GM23338 (cell line): ENCODE results near the gene LUC7L2. TPM values are rescaled to one million over a fixed set of nuclear protein-coding genes. Genes with fewer than 3 reads are reported as not detected.
A peak's percentile ranks its signal among the peaks of the same experiment; 100 is the strongest.

Experiments used
- ATAC-seq: fragments of 200-7000 bp; cut with Tn5 transposase; 3 replicates; pipeline ENCODE4 v1.9.1; 2020
- DNase-seq: peaks from one replicate; pipeline ENCODE4 v3.0.0-alpha.2; 2015; ENCODE audit warnings: low spot score
- H2AFZ ChIP-seq: fragments of 200-600 bp; sonication (generic); 2 replicates; pipeline ENCODE4 v1.8.0; 2016; ENCODE audit warnings: antibody characterized with exemption, mild to moderate bottlenecking, moderate library complexity
- H3F3A ChIP-seq: fragments of 200-600 bp; sonication (generic); replicated peaks from 2 replicates; pipeline ENCODE4 v1.8.0; 2017; ENCODE audit warnings: antibody characterized with exemption, mixed run types, low read depth
- H3K27ac ChIP-seq: fragments of 200-600 bp; sonication (generic); 2 replicates; pipeline ENCODE4 v1.6.1; 2016; ENCODE audit warnings: low read depth
- H3K27me3 ChIP-seq: fragments of 200-600 bp; sonication (generic); 2 replicates; pipeline ENCODE4 v1.8.0; 2016; ENCODE audit warnings: mild to moderate bottlenecking, mixed run types, moderate library complexity; ENCODE audit not compliant: insufficient read depth
- H3K36me3 ChIP-seq: fragments of 200-600 bp; sonication (generic); 2 replicates; pipeline ENCODE4 v1.8.0; 2016; ENCODE audit warnings: mild to moderate bottlenecking; ENCODE audit not compliant: insufficient read depth
- H3K4me1 ChIP-seq: fragments of 200-600 bp; sonication (generic); 2 replicates; pipeline ENCODE4 v1.8.0; 2016; ENCODE audit warnings: mild to moderate bottlenecking, moderate library complexity; ENCODE audit not compliant: insufficient read depth
- H3K4me2 ChIP-seq: fragments of 200-600 bp; sonication (generic); 2 replicates; pipeline ENCODE4 v1.7.1; 2017; ENCODE audit warnings: mixed run types
- H3K4me3 ChIP-seq: fragments of 200-600 bp; sonication (generic); 2 replicates; pipeline ENCODE4 v1.6.1; 2016; ENCODE audit warnings: mixed run types
- H3K79me2 ChIP-seq: fragments of 200-600 bp; sonication (generic); replicated peaks from 2 replicates; pipeline ENCODE4 v1.8.0; 2017; ENCODE audit warnings: mild to moderate bottlenecking; ENCODE audit not compliant: insufficient read depth
- H3K9me2 ChIP-seq: fragments of 200-600 bp; sonication (generic); 2 replicates; pipeline ENCODE4 v1.8.0; 2017; ENCODE audit not compliant: insufficient read depth
- H4K20me1 ChIP-seq: fragments of 200-600 bp; sonication (generic); replicated peaks from 2 replicates; pipeline ENCODE4 v1.8.0; 2017; ENCODE audit warnings: mild to moderate bottlenecking; ENCODE audit not compliant: insufficient read depth
- H3K27ac Mint-ChIP-seq: 2 replicates; pipeline ENCODE4 v1.8.0; 2020; ENCODE audit warnings: inconsistent platforms, mild to moderate bottlenecking, moderate library complexity, mixed read lengths
- H3K27me3 Mint-ChIP-seq: 3 replicates; pipeline ENCODE4 v1.8.0; 2022; ENCODE audit warnings: low read depth, mild to moderate bottlenecking, moderate library complexity, mixed read lengths, inconsistent platforms; ENCODE audit not compliant: insufficient read depth, poor library complexity
- H3K36me3 Mint-ChIP-seq: 3 replicates; pipeline ENCODE4 v1.8.0; 2021; ENCODE audit warnings: low read depth, mild to moderate bottlenecking, inconsistent platforms, moderate library complexity, mixed read lengths
- H3K4me1 Mint-ChIP-seq: 3 replicates; pipeline ENCODE4 v1.8.0; 2020; ENCODE audit warnings: mild to moderate bottlenecking, inconsistent platforms, mixed read lengths
- H3K4me3 Mint-ChIP-seq: 3 replicates; pipeline ENCODE4 v1.8.0; 2021; ENCODE audit warnings: moderate library complexity, mild to moderate bottlenecking, inconsistent platforms, mixed read lengths
- H3K9me3 Mint-ChIP-seq: 3 replicates; pipeline ENCODE4 v1.8.0; 2020; ENCODE audit warnings: moderate library complexity, mild to moderate bottlenecking, inconsistent platforms, mixed read lengths
- CREB1 ChIP-seq: fragments of 250-450 bp; sonication (Bioruptor Pico); IDR thresholded peaks from 2 replicates; pipeline ENCODE4 v1.5.0; 2020; ENCODE audit warnings: low read depth, mild to moderate bottlenecking, moderate library complexity
- CTCF ChIP-seq, 2 experiments: fragments of 200-600 bp in 1 of 2; sonication (generic) in 1 of 2; conservative IDR thresholded peaks; 2 replicates each; pipeline versions ENCODE4 v1.5.1 to v1.6.1; 2016 to 2017; ENCODE audit warnings: antibody characterized with exemption in 2 of 2, low read depth in 2 of 2, mild to moderate bottlenecking in 2 of 2, moderate library complexity in 1 of 2
- ETS1 ChIP-seq: IDR thresholded peaks from 2 replicates; pipeline ENCODE4 v1.6.1; 2016; ENCODE audit warnings: antibody characterized with exemption
- EZH2 ChIP-seq: fragments of 200-600 bp; sonication (generic); IDR thresholded peaks from one replicate; pipeline ENCODE4 v1.8.0; 2017; ENCODE audit warnings: antibody characterized with exemption, mild to moderate bottlenecking, low read depth; ENCODE audit not compliant: unreplicated experiment
- EZH2phosphoT487 ChIP-seq: fragments of 200-600 bp; sonication (generic); IDR thresholded peaks from one replicate; pipeline ENCODE4 v1.8.1; 2018; ENCODE audit warnings: antibody characterized with exemption; ENCODE audit not compliant: unreplicated experiment
- JUNB ChIP-seq: IDR thresholded peaks from one replicate; pipeline ENCODE4 v1.6.1; 2016; ENCODE audit warnings: antibody characterized with exemption; ENCODE audit not compliant: unreplicated experiment
- POLR2AphosphoS5 ChIP-seq: IDR thresholded peaks from 2 replicates; pipeline ENCODE4 v1.6.1; 2016; ENCODE audit warnings: antibody characterized with exemption, low read depth
- REST ChIP-seq: IDR thresholded peaks from one replicate; pipeline ENCODE4 v1.6.1; 2018; ENCODE audit warnings: antibody characterized with exemption; ENCODE audit not compliant: unreplicated experiment
- STAT1 ChIP-seq: IDR thresholded peaks from one replicate; pipeline ENCODE4 v1.6.1; 2016; ENCODE audit warnings: antibody characterized with exemption; ENCODE audit not compliant: unreplicated experiment
- ZNF114 ChIP-seq: fragments of 250-450 bp; sonication (Bioruptor Pico); IDR thresholded peaks from 2 replicates; pipeline ENCODE4 v1.5.0; 2020; ENCODE audit warnings: mild to moderate bottlenecking, moderate library complexity
- ZNF331 ChIP-seq: fragments of 250-450 bp; sonication (Bioruptor Pico); IDR thresholded peaks from 2 replicates; pipeline ENCODE4 v1.5.0; 2020; ENCODE audit warnings: low read depth, mild to moderate bottlenecking, moderate library complexity
- ZNF462 ChIP-seq: fragments of 250-450 bp; sonication (Bioruptor Pico); IDR thresholded peaks from 2 replicates; pipeline ENCODE4 v1.5.0; 2020; ENCODE audit warnings: mild to moderate bottlenecking, moderate library complexity
- polyA plus RNA-seq: library from polyadenylated mRNA; unstranded; fragments of >200 nt; fragmentation: Nextera tagmentation; extraction: Ambion mirVana; gene quantifications from 2 replicates; pipeline ENCODE4 v1.2.1, GENCODE V29; 2016
- total RNA-seq: library from RNA; depleted of rRNA; stranded (reverse); fragments of >200 nt; shearing (Covaris generic); gene quantifications from 2 replicates; pipeline ENCODE4 v1.2.3, GENCODE V29; 2014

LUC7L2 gene
- total and polyA plus RNA-seq, 2 experiments from 2014 or later, result 40.3 to 57.3 TPM

GRCh38 chr7:139361523-139361922, 1.8 kb downstream of the LUC7L2 start:
- Histone ChIP-seq H3K79me2 (peaks cover 60% of the 10 kb centered on the region), H3F3A (0 out of 2 replicates have a peak, but pooled peaks cover 6% of the 10 kb centered on the region)

More at GRCh38 chr7:139361523-139361922, 1.8 kb downstream of the LUC7L2 start:
- Mint-ChIP-seq H3K36me3 (peaks cover 16% of the 10 kb centered on the region), H3K9me3 (no peaks in the 10 kb centered on the region), H3K4me1 (peaks cover 32% of the 10 kb centered on the region), H3K27me3 (peaks cover 14% of the 10 kb centered on the region), H3K27ac (peak overlapping the region; percentile 100), H3K4me3 (peak overlapping the region; percentile 90)
- Histone ChIP-seq H3K9me2 (no peaks in the 10 kb centered on the region), H3K4me2 (peak overlapping the region; percentile 81), H2AFZ (no peak overlapping the region), H3K27me3 (no peaks in the 10 kb centered on the region), H4K20me1 (peaks cover 12% of the 10 kb centered on the region; the same call in 1 of the 2 replicates), H3K36me3 (no peaks in the 10 kb centered on the region), H3K27ac (peak overlapping the region; percentile 99), H3K4me1 (peaks cover 22% of the 10 kb centered on the region), H3K4me3 (peak overlapping the region; percentile 71)
- no peak for TF ChIP-seq ETS1
- TF ChIP-seq ZNF462, result no peak
- no peak for TF ChIP-seq CTCF (conservative IDR thresholded peaks at IDR 0.05; ENCODE audit: low read depth in 2 of 2)
- TF ChIP-seq STAT1, result no peak
- no peak for TF ChIP-seq ZNF114
- no peak for TF ChIP-seq POLR2AphosphoS5
- TF ChIP-seq EZH2phosphoT487, result no peak
- TF ChIP-seq EZH2, result no peak
- TF ChIP-seq CREB1 (CRISPR knock-in tag), result no peak
- TF ChIP-seq REST, result no peak
- TF ChIP-seq ZNF331, result no peak
- no peak for TF ChIP-seq JUNB
- ATAC-seq, result no peak
- no peak for DNase-seq
